ENCODE measurements around the gene C3orf18. TPM values are rescaled to one million over a fixed set of nuclear protein-coding genes. Genes with fewer than 3 reads are reported as not detected.

C3orf18 gene
- total RNA-seq, 1 experiment from 2014 or later = 20.1 TPM

DNA sequence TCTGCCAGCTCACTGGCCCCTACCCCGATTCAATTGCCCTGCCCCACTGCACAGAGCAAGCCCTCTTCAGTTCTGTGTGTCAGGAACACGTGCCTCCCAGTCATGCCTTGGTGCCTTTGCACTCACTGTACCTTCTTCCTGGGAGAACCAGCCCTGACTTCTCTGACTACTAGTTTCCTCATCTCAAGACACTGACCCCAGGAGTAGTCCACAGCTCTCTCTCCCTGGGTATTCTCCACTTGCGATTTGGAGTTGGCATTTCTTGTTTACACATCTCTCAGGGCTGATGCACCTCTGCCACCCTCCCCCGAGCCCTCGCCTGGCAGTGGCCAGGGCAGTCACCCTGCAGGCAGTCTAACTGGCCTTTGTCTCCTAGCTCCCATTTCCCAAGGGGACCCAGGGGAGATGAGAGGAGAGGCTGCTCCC lies 38.4 kb upstream of the C3orf18 start:
- Histone ChIP-seq H3K9me3 (no peaks in the 10 kb centered on the region), H3K27me3 (no peaks in the 10 kb centered on the region), H3K36me3 (no peaks in the 10 kb centered on the region), H3K4me3 (no peak overlapping the region)
- DNase-seq = no peak

DNA sequence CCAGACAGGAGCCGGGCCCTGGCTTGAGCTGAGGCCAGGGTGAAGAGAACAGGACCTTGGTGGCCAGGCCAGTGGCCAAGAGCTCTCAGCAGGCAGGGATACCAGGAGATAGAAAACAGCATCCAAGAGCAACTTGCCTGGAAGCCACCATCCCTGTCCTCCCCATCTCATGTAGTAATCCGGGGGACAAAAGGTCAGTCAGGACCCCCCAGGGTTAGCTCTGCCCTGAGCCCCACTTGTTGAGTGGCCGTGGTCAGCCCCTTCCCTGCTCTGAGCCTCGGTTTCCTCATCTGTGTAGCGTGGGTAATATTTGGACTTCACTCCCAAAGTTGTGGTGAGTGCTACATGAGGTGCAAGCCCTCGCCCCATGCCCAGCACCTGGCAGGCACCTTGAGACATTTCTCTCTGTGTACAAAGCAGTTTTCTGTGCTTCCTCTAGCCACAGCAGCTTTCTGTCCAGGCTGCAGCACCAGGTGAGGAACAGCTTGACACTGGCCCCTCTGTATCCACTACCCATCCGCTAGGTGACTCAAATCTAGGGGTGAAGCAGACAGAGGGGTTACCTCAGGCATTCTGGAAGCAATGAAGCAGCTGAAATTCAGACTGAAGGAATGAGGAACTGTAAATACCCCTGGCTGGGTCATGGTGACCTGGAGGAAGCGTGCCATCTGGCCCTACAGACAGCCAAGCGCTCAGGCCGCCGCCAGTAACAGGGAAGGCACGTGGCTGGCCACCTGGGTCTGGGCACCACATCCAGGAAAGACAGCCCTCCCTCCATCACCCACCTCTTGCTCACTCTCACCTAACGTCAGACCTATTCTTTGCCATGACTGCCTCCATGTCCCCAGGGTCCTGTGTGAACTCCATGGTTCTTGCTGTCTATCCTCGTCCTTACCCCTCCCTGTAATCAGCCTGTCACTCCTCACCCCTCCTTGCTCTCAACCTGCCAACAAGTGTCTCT lies 37.4 kb upstream of the C3orf18 start:
- DNase-seq = no peak
- no peaks in the 10 kb centered on the region for H3K36me3 ChIP-seq
- H3K4me3 ChIP-seq = no peak overlapping the region
- H3K27me3 ChIP-seq = no peaks in the 10 kb centered on the region
- H3K9me3 ChIP-seq = no peaks in the 10 kb centered on the region

- H3K27me3 ChIP-seq = no peaks in the 10 kb centered on the region
These were observed 36.6 kb upstream of the C3orf18 start for GRCh38 chr3:50604110-50604621.

DNA sequence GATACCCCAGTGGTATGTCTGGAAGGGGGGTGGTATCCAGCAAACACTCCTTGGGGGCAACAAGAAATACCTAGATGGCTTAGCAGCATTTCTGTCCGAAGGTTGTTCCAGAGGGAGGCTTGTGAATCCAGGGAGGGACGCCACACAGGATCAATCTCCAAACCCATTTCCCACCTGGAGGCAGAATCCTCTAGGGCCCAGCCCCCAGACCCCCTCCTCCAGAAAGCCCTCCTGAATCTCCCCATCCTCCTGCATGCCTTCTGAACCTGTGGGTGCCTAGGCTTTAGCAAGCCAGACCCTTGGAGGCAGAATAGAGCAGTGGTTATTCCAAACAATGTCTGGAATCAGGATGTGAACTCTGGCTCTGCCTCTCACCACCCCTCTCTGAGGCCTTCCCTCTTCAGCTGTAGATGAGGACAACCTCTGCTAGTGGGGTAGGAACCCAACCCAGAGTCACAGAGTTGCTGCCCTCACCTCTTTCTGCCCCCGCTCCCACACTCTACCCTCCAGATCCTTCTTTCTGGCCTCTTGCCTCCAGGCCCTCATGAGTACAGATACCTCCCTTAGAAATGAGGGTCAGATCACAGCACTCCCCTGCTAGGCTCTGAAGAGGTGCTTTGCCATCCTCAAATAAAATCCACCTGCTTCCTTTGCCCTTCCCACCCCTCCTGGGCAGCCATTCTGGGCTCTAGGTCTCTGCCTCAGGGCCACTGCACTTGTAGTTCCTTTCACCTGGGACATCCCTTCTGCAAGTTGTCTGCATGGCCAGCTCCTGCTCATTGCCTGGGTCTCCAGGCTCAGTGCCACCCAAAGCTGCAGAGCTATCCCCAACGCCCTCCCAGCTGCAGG lies 35.9 kb upstream of the C3orf18 start:
- H3K27me3 ChIP-seq = no peaks in the 10 kb centered on the region
- DNase-seq = no peak
- no peaks in the 10 kb centered on the region for H3K36me3 ChIP-seq
- no peaks in the 10 kb centered on the region for H3K9me3 ChIP-seq
- H3K4me3 ChIP-seq = no peak overlapping the region

More at GRCh38 chr3:50604110-50604621, 36.6 kb upstream of the C3orf18 start:
- no peak overlapping the region for H3K4me3 ChIP-seq
- no peak for DNase-seq
- no peaks in the 10 kb centered on the region for H3K9me3 ChIP-seq
- H3K36me3 ChIP-seq = no peaks in the 10 kb centered on the region

GRCh38 chr3:50602595-50603191 lies 35.1 kb upstream of the C3orf18 start:
- no peaks in the 10 kb centered on the region for H3K27me3 ChIP-seq
- no peak overlapping the region for H3K4me3 ChIP-seq
- no peaks in the 10 kb centered on the region for H3K9me3 ChIP-seq
- no peak for DNase-seq
- H3K36me3 ChIP-seq = no peaks in the 10 kb centered on the region

GRCh38 chr3:50600841-50601591 lies 33.5 kb upstream of the C3orf18 start:
- Histone ChIP-seq H3K9me3 (no peaks in the 10 kb centered on the region), H3K36me3 (no peaks in the 10 kb centered on the region), H3K27me3 (no peaks in the 10 kb centered on the region), H3K4me3 (no peak overlapping the region)
- peak; percentile 91 for DNase-seq

- DNase-seq = no peak
- Histone ChIP-seq H3K4me3 (no peak overlapping the region), H3K36me3 (no peaks in the 10 kb centered on the region), H3K27me3 (no peaks in the 10 kb centered on the region), H3K9me3 (no peaks in the 10 kb centered on the region)
These were observed 32.7 kb upstream of the C3orf18 start for GRCh38 chr3:50600141-50600753.

DNA sequence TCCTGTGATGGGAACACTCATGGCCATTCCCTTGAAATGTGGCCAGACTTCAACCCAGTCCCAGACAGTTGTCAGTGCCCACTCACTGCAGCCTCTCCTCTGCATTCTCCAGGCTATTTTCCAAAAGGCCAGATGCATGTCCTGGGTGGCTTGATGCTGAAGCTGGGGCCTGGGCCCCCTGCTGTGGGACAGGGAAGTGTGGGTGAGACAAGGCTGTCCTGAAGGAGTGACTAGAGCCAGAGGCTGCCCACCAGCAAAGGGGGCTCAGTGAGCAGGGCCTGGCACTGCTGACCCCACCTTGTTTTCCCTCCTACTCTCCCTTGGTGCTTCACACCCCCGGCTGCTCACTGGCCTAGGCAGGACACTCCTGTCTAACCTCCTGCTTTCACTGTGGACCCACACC lies 32.2 kb upstream of the C3orf18 start:
- H3K4me3 ChIP-seq = no peak overlapping the region
- no peaks in the 10 kb centered on the region for H3K36me3 ChIP-seq
- no peaks in the 10 kb centered on the region for H3K27me3 ChIP-seq
- H3K9me3 ChIP-seq = no peaks in the 10 kb centered on the region
- peak; percentile 25 for DNase-seq

GRCh38 chr3:50599115-50599715 lies 31.7 kb upstream of the C3orf18 start:
- Histone ChIP-seq H3K4me3 (no peak overlapping the region), H3K27me3 (no peaks in the 10 kb centered on the region), H3K36me3 (no peaks in the 10 kb centered on the region), H3K9me3 (no peaks in the 10 kb centered on the region)
- DNase-seq = no peak

- DNase-seq = no peak
- no peaks in the 10 kb centered on the region for H3K9me3 ChIP-seq
- no peak overlapping the region for H3K4me3 ChIP-seq
- no peaks in the 10 kb centered on the region for H3K27me3 ChIP-seq
- no peaks in the 10 kb centered on the region for H3K36me3 ChIP-seq
These were observed 26.8 kb upstream of the C3orf18 start for GRCh38 chr3:50594253-50594785.

GRCh38 chr3:50592568-50592967 lies 25.0 kb upstream of the C3orf18 start:
- Histone ChIP-seq H3K9me3 (no peaks in the 10 kb centered on the region), H3K27me3 (no peaks in the 10 kb centered on the region), H3K4me3 (no peak overlapping the region), H3K36me3 (no peaks in the 10 kb centered on the region)
- no peak for DNase-seq

- Histone ChIP-seq H3K9me3 (no peaks in the 10 kb centered on the region), H3K4me3 (no peak overlapping the region), H3K27me3 (no peaks in the 10 kb centered on the region), H3K36me3 (no peaks in the 10 kb centered on the region)
- no peak for DNase-seq
These were observed 23.7 kb upstream of the C3orf18 start for GRCh38 chr3:50591196-50591741.

- no peak overlapping the region for H3K4me3 ChIP-seq
- no peaks in the 10 kb centered on the region for H3K27me3 ChIP-seq
- no peaks in the 10 kb centered on the region for H3K36me3 ChIP-seq
- no peak for DNase-seq
- no peaks in the 10 kb centered on the region for H3K9me3 ChIP-seq
These were observed 21.3 kb upstream of the C3orf18 start for GRCh38 chr3:50588759-50589433.
